Activated T-cell treated with anti-CD3 and anti-CD28 coated beads for 1 hour (primary cell): ENCODE measurements around the gene DNHD1.
"Not testable (repeated sequence)": the region's sequence is repeated elsewhere in the genome, so short reads cannot be mapped to it uniquely, and the experiment has no call there.

ENCODE experiments used
- DNase-seq: peaks from one replicate; pipeline ENCODE4 v3.0.0-alpha.2; 2020; ENCODE audit warnings: low read depth

DNHD1 gene

GRCh38 chr11:6481012-6481923 is 15.8 kb upstream of the DNHD1 start, which contains the start of the genes ARFIP2 and TIMM10B:
ARFIP2 (minus strand) TSS chr11:6481331; CDS start chr11:6480421, 910 bp downstream.
TIMM10B (plus strand) TSS chr11:6481501; CDS start chr11:6481517, 16 bp downstream.
- DNase-seq = peak; percentile 90

- no peak for DNase-seq
These were observed 15.2 kb upstream of the DNHD1 start for GRCh38 chr11:6481924-6482275.

GRCh38 chr11:6482441-6482840 is 14.6 kb upstream of the DNHD1 start:
- DNase-seq = no peak

DNA sequence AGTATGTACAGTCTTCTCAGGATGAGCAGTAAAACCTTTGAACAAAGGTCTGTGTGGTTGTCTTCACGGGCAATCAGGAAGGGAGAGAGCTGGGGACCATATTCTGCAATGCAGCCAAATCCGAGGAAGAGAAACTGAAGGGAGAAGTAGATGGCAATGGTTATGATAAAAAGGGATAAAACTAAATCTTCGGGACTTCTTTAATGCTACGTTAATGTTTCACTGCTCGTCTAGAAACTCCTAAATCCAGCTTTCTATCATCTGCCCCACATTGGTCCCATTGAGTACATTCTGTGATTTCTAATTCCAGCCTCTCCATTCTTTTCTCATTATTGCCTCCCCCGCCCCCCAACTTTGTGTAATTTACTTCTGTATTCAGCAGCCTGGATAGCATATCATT is 14.1 kb upstream of the DNHD1 start:
- DNase-seq = no peak

- DNase-seq = no peak
These were observed 11.4 kb upstream of the DNHD1 start for GRCh38 chr11:6485661-6486060.

- no peak for DNase-seq
These were observed 10.8 kb upstream of the DNHD1 start for GRCh38 chr11:6486256-6486655.

GRCh38 chr11:6486938-6487337 is 10.1 kb upstream of the DNHD1 start:
- no peak for DNase-seq

- DNase-seq = no peak
These were observed 8.7 kb upstream of the DNHD1 start for GRCh38 chr11:6488342-6488741.

DNA sequence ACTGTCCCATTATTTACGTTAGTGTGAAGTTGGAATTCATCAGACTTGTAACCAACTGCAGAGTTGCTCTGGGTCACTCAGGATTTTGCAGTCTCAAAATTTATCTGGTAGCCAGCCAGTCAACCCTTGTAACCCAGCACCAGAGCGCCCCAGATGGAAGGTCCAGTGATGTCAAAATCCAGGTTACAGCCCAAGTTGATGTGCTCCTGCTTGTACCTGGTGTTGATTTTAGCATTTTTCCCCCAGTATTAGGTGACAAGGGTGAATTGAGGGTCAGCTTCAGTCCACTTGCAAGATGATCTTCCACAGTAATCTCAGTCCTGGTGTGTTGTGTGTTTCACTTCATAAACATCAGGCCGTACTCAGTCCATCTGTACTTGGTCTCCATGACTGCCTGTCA is 8.3 kb upstream of the DNHD1 start:
- DNase-seq = no peak

GRCh38 chr11:6489306-6489705 is 7.8 kb upstream of the DNHD1 start:
- no peak for DNase-seq

- no peak for DNase-seq
These were observed 1.0 kb downstream of the DNHD1 start for GRCh38 chr11:6498121-6498520.

- DNase-seq = no peak
These were observed 1.5 kb downstream of the DNHD1 start for GRCh38 chr11:6498544-6498943.

DNA sequence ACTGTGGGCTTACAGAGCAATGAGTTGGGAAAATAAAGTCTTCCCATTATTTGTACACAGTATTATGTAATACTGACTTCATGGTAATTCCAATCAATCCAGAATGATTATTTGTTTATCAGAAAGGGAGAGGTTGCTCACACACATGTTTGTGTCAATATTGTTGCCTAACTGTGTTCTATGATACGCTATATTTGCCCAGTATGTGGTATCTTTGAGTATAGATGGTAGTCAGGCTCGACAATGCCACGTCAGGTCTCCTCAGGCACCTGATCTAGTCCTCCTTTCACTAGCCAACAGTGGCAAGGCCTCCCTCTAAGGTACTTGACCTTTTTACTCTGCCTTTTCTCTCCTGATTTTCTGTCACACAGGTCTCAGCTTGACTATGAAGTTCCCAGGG is 5.3 kb downstream of the DNHD1 start:
- DNase-seq = no peak

DNA sequence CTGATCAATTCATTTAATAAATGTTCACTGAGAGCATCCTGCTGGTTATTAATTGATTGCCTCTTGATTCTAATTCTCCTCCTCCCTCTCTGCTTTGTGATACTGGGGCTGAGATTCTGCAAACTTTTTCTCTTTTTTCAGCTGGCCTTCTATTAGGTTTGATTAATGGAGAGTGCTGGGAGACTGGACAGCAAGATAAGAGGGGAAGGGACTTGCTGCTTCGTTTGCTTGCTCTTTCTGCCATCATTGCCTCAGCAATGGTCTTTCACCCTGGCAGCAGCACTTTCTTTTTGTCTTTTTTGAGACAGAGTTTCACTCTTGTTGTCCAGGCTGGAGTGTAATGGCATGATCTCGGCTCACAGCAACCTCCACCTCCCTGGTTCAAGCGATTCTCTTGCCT is 7.1 kb downstream of the DNHD1 start:
- no peak for DNase-seq

- no peak for DNase-seq
These were observed 8.6 kb downstream of the DNHD1 start for GRCh38 chr11:6505577-6506240.

- no peak for DNase-seq
These were observed 19.8 kb downstream of the DNHD1 start for GRCh38 chr11:6516865-6517264.

DNA sequence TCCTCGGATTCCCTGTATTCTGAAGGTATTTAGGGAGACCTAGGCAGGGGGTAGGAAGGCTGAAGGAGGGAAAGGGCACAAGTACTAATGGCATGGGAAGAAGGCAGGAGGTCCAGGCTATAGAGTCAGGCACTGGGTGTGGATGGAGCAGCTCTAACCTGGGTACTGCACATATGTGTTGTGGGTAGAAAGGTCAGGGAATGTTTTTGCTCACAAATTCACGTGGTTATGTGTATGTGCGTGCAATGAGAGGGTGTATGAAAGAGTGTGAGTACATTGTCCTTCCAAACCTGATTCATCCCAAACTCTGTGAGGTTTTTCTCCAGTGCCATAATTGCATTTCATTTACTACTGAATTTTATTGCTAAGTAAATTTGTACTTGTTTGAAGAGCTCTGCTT is 23.2 kb downstream of the DNHD1 start:
- DNase-seq = no peak

GRCh38 chr11:6521946-6522345 is 24.9 kb downstream of the DNHD1 start:
- DNase-seq = not testable (repeated sequence)

DNA sequence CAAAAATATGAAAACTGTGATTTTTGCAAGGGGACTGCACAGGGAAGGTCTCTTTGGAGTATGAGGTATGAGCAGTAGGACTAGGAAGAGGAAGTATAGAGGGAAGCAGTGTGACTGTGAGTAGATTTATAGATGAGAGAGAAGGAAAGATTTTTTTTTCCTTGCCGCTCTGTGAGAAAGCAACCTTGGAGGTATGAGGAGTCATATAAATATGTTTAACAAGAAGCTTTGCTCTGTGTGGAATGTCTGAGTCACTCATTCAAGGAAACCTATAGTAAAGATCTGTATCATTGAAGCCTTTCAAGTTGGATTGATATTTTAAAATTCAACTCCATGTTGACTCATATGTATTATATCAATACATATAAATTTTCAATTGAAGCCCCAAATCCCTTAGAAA is 26.2 kb downstream of the DNHD1 start:
- no peak for DNase-seq

GRCh38 chr11:6526411-6527135 is 29.5 kb downstream of the DNHD1 start:
- DNase-seq = no peak

DNA sequence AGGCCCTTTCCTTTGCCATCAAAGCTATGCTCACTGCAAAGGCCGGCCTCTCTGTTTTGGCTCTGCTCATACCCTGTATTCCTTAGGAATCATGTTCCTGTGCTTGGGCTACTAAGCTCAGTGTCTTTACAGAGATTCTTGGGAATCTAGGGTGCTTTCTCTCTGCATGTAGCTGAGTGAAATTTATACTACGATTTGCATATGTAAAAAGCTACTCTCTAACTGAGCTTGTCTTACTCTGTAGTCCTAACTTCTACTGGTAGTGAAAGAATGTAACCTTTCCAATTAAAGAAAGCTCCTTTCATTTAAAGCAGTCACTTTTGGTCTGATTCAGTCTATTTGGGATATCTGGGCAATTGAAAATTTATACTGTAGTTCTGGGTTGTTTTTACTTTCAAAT is 32.2 kb downstream of the DNHD1 start:
- DNase-seq = no peak

DNA sequence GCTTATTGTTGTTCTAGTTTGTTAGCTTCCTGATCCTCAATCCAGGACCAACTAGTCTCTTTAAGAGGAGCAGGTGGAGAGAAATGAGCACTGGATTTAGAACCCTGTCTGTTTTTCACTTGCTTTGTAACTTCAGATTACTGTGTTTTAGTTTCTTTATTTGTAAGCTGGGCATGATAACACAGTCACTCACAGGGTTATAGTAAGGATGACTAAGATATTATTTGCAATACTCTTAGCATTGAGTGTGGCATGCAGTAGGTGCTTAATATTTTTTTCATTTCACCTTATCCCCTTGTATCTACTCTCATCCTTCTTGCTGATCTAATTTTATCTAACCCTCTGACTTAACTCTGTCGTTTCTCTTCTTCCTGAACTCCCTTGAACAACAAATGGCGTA is 33.8 kb downstream of the DNHD1 start:
- DNase-seq = no peak

DNA sequence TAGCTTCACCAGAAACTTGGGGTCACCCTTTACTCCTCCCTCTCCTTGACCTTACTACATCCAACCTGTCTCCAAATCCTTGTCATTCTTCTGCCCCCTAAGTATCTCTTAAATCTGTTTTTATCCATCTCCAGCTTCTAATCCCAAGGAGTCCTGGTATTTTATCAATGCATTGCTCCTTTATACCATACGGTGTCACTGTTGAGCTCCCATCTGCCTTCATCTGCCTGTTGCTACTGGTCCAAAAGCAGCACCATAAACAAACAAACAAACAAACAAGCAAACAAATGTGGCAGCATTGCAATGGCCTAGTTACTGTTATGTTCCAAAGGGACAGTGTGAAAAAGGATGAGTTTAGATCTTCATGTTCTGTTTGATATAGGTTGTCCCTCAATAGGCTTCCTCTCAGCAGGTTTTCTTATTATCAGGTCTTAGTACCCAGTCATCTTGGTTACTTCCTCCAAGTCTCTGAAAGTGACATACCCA is 34.2 kb downstream of the DNHD1 start:
- no peak for DNase-seq
